PFSK-1 (cell line): ENCODE measurements around the gene USP20.

Experiments used
- POLR2AphosphoS5 ChIP-seq: IDR thresholded peaks from 2 replicates; pipeline ENCODE4 v1.6.1; 2012; ENCODE audit warnings: low read depth, mild to moderate bottlenecking, control low read depth, low read length, moderate library complexity
- SIN3A ChIP-seq: IDR thresholded peaks from 2 replicates; pipeline ENCODE4 v1.6.1; 2012; ENCODE audit warnings: mild to moderate bottlenecking, low read length, moderate library complexity, borderline replicate concordance; ENCODE audit not compliant: insufficient read depth
- TAF1 ChIP-seq: IDR thresholded peaks from 2 replicates; pipeline ENCODE4 v1.6.1; 2012; ENCODE audit warnings: low read length, control low read depth, borderline replicate concordance; ENCODE audit not compliant: insufficient read depth
- TF ChIP-seq, protein P1 (sequence below), 2 experiments: IDR thresholded peaks; 2 replicates each; pipeline versions ENCODE4 v1.6.1 to v1.8.0; 2011 to 2012; ENCODE audit warnings: low read depth in 2 of 2, low read length in 2 of 2, control low read depth in 1 of 2, inconsistent platforms in 1 of 2, mild to moderate bottlenecking in 1 of 2, moderate library complexity in 1 of 2; ENCODE audit not compliant: insufficient read depth in 1 of 2

DNA sequence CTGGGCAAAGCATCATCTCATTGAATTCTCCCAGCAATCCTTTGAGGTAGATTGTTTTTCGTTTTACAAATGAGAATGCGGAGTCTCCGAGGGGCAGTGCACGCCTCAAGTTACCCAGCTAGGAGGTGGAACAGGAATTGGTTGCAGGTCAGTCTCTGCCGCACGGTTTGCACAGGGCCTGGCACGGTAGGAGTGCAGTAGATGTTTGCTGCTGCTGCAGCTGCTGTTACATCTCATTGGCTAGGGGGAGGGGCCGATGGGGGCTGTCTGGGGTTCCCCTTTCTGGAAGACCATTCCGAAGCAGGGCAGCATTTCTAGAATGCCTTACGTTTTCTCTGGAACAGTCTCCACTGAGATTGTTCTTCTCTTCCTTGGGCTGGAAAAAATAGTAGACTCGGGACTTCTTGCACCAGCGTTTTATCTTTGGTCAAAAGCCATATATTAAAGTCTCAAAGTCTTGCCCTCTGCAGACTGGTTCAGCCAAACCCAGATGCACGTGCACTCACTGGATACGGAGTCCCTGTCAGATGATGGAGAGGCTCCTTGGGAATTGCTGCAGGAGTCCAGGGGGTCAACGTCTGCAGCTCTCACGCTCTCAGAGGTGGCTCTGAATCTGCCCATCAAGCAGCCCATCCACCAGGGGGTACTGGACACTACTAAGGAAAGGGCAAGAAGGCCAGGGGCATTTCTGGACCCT lies 1.2 kb downstream of the USP20 start:
- TF ChIP-seq TAF1: no peak
- TF ChIP-seq POLR2AphosphoS5: no peak
- TF ChIP-seq, protein P1, sequence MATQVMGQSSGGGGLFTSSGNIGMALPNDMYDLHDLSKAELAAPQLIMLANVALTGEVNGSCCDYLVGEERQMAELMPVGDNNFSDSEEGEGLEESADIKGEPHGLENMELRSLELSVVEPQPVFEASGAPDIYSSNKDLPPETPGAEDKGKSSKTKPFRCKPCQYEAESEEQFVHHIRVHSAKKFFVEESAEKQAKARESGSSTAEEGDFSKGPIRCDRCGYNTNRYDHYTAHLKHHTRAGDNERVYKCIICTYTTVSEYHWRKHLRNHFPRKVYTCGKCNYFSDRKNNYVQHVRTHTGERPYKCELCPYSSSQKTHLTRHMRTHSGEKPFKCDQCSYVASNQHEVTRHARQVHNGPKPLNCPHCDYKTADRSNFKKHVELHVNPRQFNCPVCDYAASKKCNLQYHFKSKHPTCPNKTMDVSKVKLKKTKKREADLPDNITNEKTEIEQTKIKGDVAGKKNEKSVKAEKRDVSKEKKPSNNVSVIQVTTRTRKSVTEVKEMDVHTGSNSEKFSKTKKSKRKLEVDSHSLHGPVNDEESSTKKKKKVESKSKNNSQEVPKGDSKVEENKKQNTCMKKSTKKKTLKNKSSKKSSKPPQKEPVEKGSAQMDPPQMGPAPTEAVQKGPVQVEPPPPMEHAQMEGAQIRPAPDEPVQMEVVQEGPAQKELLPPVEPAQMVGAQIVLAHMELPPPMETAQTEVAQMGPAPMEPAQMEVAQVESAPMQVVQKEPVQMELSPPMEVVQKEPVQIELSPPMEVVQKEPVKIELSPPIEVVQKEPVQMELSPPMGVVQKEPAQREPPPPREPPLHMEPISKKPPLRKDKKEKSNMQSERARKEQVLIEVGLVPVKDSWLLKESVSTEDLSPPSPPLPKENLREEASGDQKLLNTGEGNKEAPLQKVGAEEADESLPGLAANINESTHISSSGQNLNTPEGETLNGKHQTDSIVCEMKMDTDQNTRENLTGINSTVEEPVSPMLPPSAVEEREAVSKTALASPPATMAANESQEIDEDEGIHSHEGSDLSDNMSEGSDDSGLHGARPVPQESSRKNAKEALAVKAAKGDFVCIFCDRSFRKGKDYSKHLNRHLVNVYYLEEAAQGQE (IDR thresholded peaks at IDR 0.05; ENCODE audit: insufficient read depth in 1 of 2, low read depth in 2 of 2, low read length in 2 of 2): no peak
- no peak for TF ChIP-seq SIN3A
